Measurements from ENCODE around the gene NRG3.

- no peak for TF ChIP-seq CTCF (conservative IDR thresholded peaks at IDR 0.05; ENCODE audit: low read depth, low read length)
- TF ChIP-seq POLR2A (IDR thresholded peaks at IDR 0.05; ENCODE audit: low read depth, low read length) = no peak
- TF ChIP-seq USF2 (IDR thresholded peaks at IDR 0.05; ENCODE audit: low read depth, low read length) = no peak
- TF ChIP-seq RFX5 (IDR thresholded peaks at IDR 0.05; ENCODE audit: low read depth, low read length) = no peak
- TF ChIP-seq MAZ (IDR thresholded peaks at IDR 0.05; ENCODE audit: borderline replicate concordance, low read depth, low read length) = no peak
- no peak for TF ChIP-seq CHD1 (IDR thresholded peaks at IDR 0.05; ENCODE audit: low read depth, low read length)
- TF ChIP-seq RAD21 (IDR thresholded peaks at IDR 0.05; ENCODE audit: low read length) = no peak
- TF ChIP-seq FOS (IDR thresholded peaks at IDR 0.05; ENCODE audit: low read depth, low read length) = no peak
Observed at GRCh38 chr10:82358486-82359099, 483.6 kb downstream of the NRG3 start.

Data from IMR-90 (cell line).